Psoas muscle (tissue), 8 donors: Measurements from ENCODE around the gene CDKN1B. TPM values are rescaled to one million over a fixed set of nuclear protein-coding genes. Genes with fewer than 3 reads are reported as not detected.

Experiments used
- ATAC-seq, 4 donors: fragments of 200-7000 bp; cut with Tn5 transposase; one replicate each; pipeline ENCODE4 v1.9.1; 2020; ENCODE audit warnings: moderate library complexity in 3 of 4, mild to moderate bottlenecking in 2 of 4
- DNase-seq, 2 donors: peaks; one replicate each; pipeline ENCODE4 v3.0.0-alpha.2; 2020
- H3K27ac ChIP-seq: fragments of 200-600 bp; one replicate; pipeline ENCODE4 v1.8.0; 2022
- H3K27me3 ChIP-seq, 3 donors: fragments of 200-600 bp in 1 of 3; one replicate each; pipeline versions ENCODE4 v1.6.1 to v1.8.0; 2013 to 2022; ENCODE audit warnings: low read length in 2 of 3, mild to moderate bottlenecking in 2 of 3, moderate library complexity in 1 of 3; ENCODE audit not compliant: insufficient read depth in 3 of 3
- H3K36me3 ChIP-seq, 2 donors: fragments of 200-600 bp in 1 of 2; one replicate each; pipeline versions ENCODE4 v1.6.1 to v1.8.0; 2013 to 2022; ENCODE audit warnings: low read depth in 1 of 2, mild to moderate bottlenecking in 1 of 2, moderate library complexity in 1 of 2; ENCODE audit not compliant: insufficient read depth in 1 of 2
- H3K4me1 ChIP-seq: fragments of 200-600 bp; one replicate; pipeline ENCODE4 v1.8.0; 2022
- H3K4me3 ChIP-seq: fragments of 200-600 bp; one replicate; pipeline ENCODE4 v1.8.0; 2022; ENCODE audit warnings: mild to moderate bottlenecking
- H3K9me3 ChIP-seq: fragments of 200-600 bp; one replicate; pipeline ENCODE4 v1.8.0; 2022
- CTCF ChIP-seq: fragments of 200-600 bp; IDR thresholded peaks from one replicate; pipeline ENCODE4 v1.8.0; 2022; ENCODE audit warnings: antibody characterized with exemption
- WGBS, 3 donors: extraction: QIAGEN DNeasy Blood & Tissue Kit; methylation state at CpG; one replicate each; pipeline versions ENCODE4 v1.1.6 to v1.1.7; 2013; 5-methylcytosine and 5-hydroxymethylcytosine counted together
- intact Hi-C, 2 donors: fragments of 100-400 bp; cut with DNase I; formaldehyde crosslinking; loops; one replicate each; pipeline versions ENCODE4 v1.11.0 to v1.14.2; 2022
- polyA plus RNA-seq, 3 donors: library from polyadenylated mRNA; stranded (reverse); fragments of 200-250 nt; gene quantifications; one replicate each; pipeline ENCODE4 v1.2.3, GENCODE V29; 2013
- total RNA-seq, 4 donors: library from RNA; stranded (reverse); fragmentation: NEBNext Ultra II Directional in 2 of 4; extraction: Animal tissue kit (Norgen Biotek cat#: 25700) in 2 of 4; gene quantifications; one replicate each; pipeline versions ENCODE4 v1.2.1 to v1.2.4, GENCODE V29; 2021 to 2023
- donor health status: healthy with polysubstance abuse.
- donor health status: DM: no; HTN: no; CAD: no; lungs with moderate emphysema.
- donor health status: Bipolar disorder and iron deficiency.
- donor health status: healthy.
- donor health status: DM: yes; HTN: yes; CAD: no.
- donor health status: DM: no; HTN: no; CAD: no.
- donor health status: DM: no; HTN: no; CAD: no.
- donor health status: DM: yes; HTN: yes; CAD: no.

The CDKN1B gene
- total and polyA plus RNA-seq, 7 donors = 20.7 to 62.8 (median 38.3) TPM

- Histone ChIP-seq H3K4me3 (peak overlapping the region; percentile 84), H3K36me3 (peaks cover 0 to 35% of the 10 kb centered on the region in 2 donors), H3K27me3 (no peaks in the 10 kb centered on the region), H3K27ac (peak overlapping the region; percentile 93), H3K9me3 (no peaks in the 10 kb centered on the region), H3K4me1 (peaks cover 44% of the 10 kb centered on the region)
- intact Hi-C loops = loop anchor here in 1 of 2 donors (2.0 kb wide), 1 partner anchor 63 kb away; no protein-coding TSS in a partner anchor
- 0 to 2% (median 0%) methylated on average over 79 to 89 of the region's 89 CpGs for WGBS, 3 donors
- DNase-seq (peak; percentile 55 to 66), ATAC-seq (peak; percentile 29 to 45 (median 40))
- no peak for TF ChIP-seq CTCF
Observed at GRCh38 chr12:12723681-12724420, 6.7 kb downstream of the CDKN1B start.

- no peak for TF ChIP-seq CTCF
- H3K27ac ChIP-seq = peak overlapping the region; percentile 93
- 1% methylated on average over 32 to 46 of the region's 46 CpGs for WGBS, 3 donors
- peaks cover 0 to 28% of the 10 kb centered on the region in 2 donors for H3K36me3 ChIP-seq
- intact Hi-C loops = loop anchor here in 1 of 2 donors (1.0 to 2.0 kb wide), 2 partner anchors 7 to 62 kb away; partner anchors contain the start of gene CDKN1B
- peaks cover 39% of the 10 kb centered on the region for H3K4me1 ChIP-seq
- DNase-seq (no peak), ATAC-seq (no peak)
- peak overlapping the region; percentile 84 for H3K4me3 ChIP-seq
- H3K9me3 ChIP-seq = no peaks in the 10 kb centered on the region
- H3K27me3 ChIP-seq = no peaks in the 10 kb centered on the region
Observed at GRCh38 chr12:12724421-12725085, 7.4 kb downstream of the CDKN1B start.

- H3K4me1 ChIP-seq = peaks cover 31% of the 10 kb centered on the region
- peak; percentile 85 to 90 (median 86) for ATAC-seq
- peaks cover 0 to 20% of the 10 kb centered on the region in 2 donors for H3K36me3 ChIP-seq
- peak; percentile 94 to 95 for DNase-seq
- no peaks in the 10 kb centered on the region for H3K27me3 ChIP-seq
- H3K4me3 ChIP-seq = peak overlapping the region; percentile 84
- intact Hi-C loops = loop anchor here in 1 of 2 donors (1.0 to 2.0 kb wide), 2 partner anchors 8 to 61 kb away; partner anchors contain the start of gene CDKN1B
- 0 to 1% (median 0%) methylated on average over 55 to 93 of the region's 93 CpGs for WGBS, 3 donors
- no peaks in the 10 kb centered on the region for H3K9me3 ChIP-seq
- TF ChIP-seq CTCF = no peak
- H3K27ac ChIP-seq = peak overlapping the region; percentile 93
Observed at GRCh38 chr12:12725086-12725955, 8.2 kb downstream of the CDKN1B start.

GRCh38 chr12:12725956-12726554 lies 8.9 kb downstream of the CDKN1B start:
- Histone ChIP-seq H3K9me3 (no peaks in the 10 kb centered on the region), H3K4me1 (peaks cover 24% of the 10 kb centered on the region), H3K36me3 (peaks cover 0 to 13% of the 10 kb centered on the region in 2 donors), H3K27me3 (no peaks in the 10 kb centered on the region), H3K27ac (peak overlapping the region; percentile 93), H3K4me3 (peak overlapping the region; percentile 84)
- ATAC-seq = peak in 3 of 4 donors; percentile 60 to 71 (median 61)
- intact Hi-C loops = loop anchor here in 1 of 2 donors (1.0 to 2.0 kb wide), 2 partner anchors 9 to 61 kb away; partner anchors contain the start of gene CDKN1B
- 2 to 6% (median 5%) methylated on average over 24 to 26 of the region's 26 CpGs for WGBS, 3 donors
- DNase-seq = no peak
- TF ChIP-seq CTCF = no peak
